ENCODE results near the gene PRRT3. TPM values are rescaled to one million over a fixed set of nuclear protein-coding genes. Genes with fewer than 3 reads are reported as not detected.
"Not testable (repeated sequence)": the region's sequence is repeated elsewhere in the genome, so short reads cannot be mapped to it uniquely, and the experiment has no call there.

The PRRT3 gene
- total RNA-seq, 6 donors from 2014 or later = 1.6 to 7.1 (median 4.5) TPM

- Histone ChIP-seq H3K27me3 (no peaks in the 10 kb centered on the region), H3K4me3 (no peak overlapping the region), H3K4me1 (peaks cover 10 to 23% (median 21%) of the 10 kb centered on the region in 4 donors), H3K36me3 (peaks cover 4 to 11% (median 8%) of the 10 kb centered on the region in 4 donors), H3K27ac (peak overlapping the region; percentile 46 to 72 (median 70)), H3K9me3 (no peaks in the 10 kb centered on the region)
- 38% methylated on average over 4 of the region's 4 CpGs for WGBS, 2 donors
- DNase-seq = peak in 1 of 2 donors; percentile 77
- peak; percentile 62 to 93 for ATAC-seq (ENCODE audit: low FRiP score in 2 of 2)
- peak in 1 of 2 donors; percentile 10 for TF ChIP-seq POLR2AphosphoS5 (IDR thresholded peaks at IDR 0.05)
- TF ChIP-seq CTCF (IDR thresholded peaks at IDR 0.05) = no peak
Measured at GRCh38 chr3:9897408-9898372, 54.5 kb downstream of the PRRT3 start.

GRCh38 chr3:9896755-9897407, 55.3 kb downstream of the PRRT3 start:
- Histone ChIP-seq H3K36me3 (peaks cover 4 to 14% (median 8%) of the 10 kb centered on the region in 4 donors), H3K27ac (peak overlapping the region in 1 of 4 donors; percentile 35), H3K4me1 (peaks cover 11 to 23% (median 16%) of the 10 kb centered on the region in 4 donors)
- not testable (repeated sequence) for H3K9me3 ChIP-seq; DNase-seq; H3K4me3 ChIP-seq; H3K27me3 ChIP-seq; ATAC-seq (ENCODE audit: low FRiP score in 2 of 2)
- 93 to 95% methylated on average over 10 of the region's 10 CpGs for WGBS, 2 donors

DNA sequence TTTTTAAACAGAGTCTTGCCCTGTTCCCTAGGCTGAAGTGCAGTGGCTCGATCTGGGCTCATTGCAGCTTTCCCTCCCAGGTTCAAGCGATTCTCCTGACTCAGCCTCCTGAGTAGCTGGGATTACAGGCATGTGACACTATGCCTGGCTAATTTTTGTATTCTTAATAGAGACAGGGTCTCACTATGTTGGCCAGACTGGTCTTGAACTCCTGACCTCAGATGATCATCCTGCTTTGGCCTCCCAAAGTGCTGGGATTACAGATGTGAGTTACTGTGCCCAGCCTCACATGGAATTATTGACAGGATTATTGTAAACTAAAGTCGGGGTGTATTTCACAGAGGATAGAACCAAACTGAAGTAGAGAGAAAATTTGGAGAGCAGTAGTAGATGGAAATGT, 56.5 kb downstream of the PRRT3 start:
- H3K9me3 ChIP-seq; H3K27me3 ChIP-seq; ATAC-seq (ENCODE audit: low FRiP score in 2 of 2); H3K4me3 ChIP-seq; H3K27ac ChIP-seq; DNase-seq: not testable (repeated sequence)
- WGBS, 2 donors = 94% methylated on average over 3 of the region's 3 CpGs
- Histone ChIP-seq H3K36me3 (peaks cover 4 to 14% (median 8%) of the 10 kb centered on the region in 4 donors), H3K4me1 (peaks cover 16 to 29% (median 25%) of the 10 kb centered on the region in 4 donors)

Small RNA genes within 50 kb of the gene (small RNA-seq; reads per million reads assigned to genes)
- gene CYCSP10 (0 reads per million in 4 donors), gene RNU6-882P (0 reads per million in 4 donors)

Other genes starting within 250 kb of the PRRT3 start
- under 1 TPM in 3 of 6 donors, not detected in 3; 0.20 to 0.39 (median 0.30) TPM for gene CPNE9, start 248.6 kb downstream of the PRRT3 start, total RNA-seq
- gene BRPF1, start 220.7 kb downstream of the PRRT3 start, total RNA-seq = 10 to 100 TPM; 18.8 to 44.0 (median 26.5) TPM
- 10 to 100 TPM; 13.7 to 49.2 (median 18.3) TPM for gene OGG1, start 202.5 kb downstream of the PRRT3 start, total RNA-seq
- 10 to 100 TPM; 19.5 to 44.0 (median 27.6) TPM for gene CAMK1, start 182.5 kb downstream of the PRRT3 start, total RNA-seq
- gene TADA3, start 159.9 kb downstream of the PRRT3 start, total RNA-seq = 10 to 100 TPM; 48.2 to 68.0 (median 60.7) TPM
- 100 to 1,000 TPM in 5 of 6 donors, 10 to 100 TPM in 1; 88.3 to 186 (median 158) TPM for gene ARPC4, start 159.3 kb downstream of the PRRT3 start, total RNA-seq
- 100 to 1,000 TPM in 2 of 6 donors, 10 to 100 TPM in 4; 33.0 to 544 (median 64.4) TPM for gene TTLL3, start 142.1 kb downstream of the PRRT3 start, total RNA-seq
- gene RPUSD3, start 108.4 kb downstream of the PRRT3 start, total RNA-seq = 10 to 100 TPM; 23.8 to 58.7 (median 34.9) TPM
- not detected for gene CIDEC, start 72.2 kb downstream of the PRRT3 start, total RNA-seq
- 10 to 100 TPM in 4 of 6 donors, 1 to 10 TPM in 2; 4.2 to 33.3 (median 24.2) TPM for gene JAGN1, start 61.8 kb downstream of the PRRT3 start, total RNA-seq
- 10 to 100 TPM; 16.1 to 44.8 (median 27.0) TPM for gene IL17RE, start 49.6 kb downstream of the PRRT3 start, total RNA-seq
- 10 to 100 TPM; 26.3 to 83.8 (median 32.9) TPM for gene IL17RC, start 35.3 kb downstream of the PRRT3 start, total RNA-seq
- gene CRELD1, start 18.6 kb downstream of the PRRT3 start, total RNA-seq = 10 to 100 TPM; 31.7 to 72.3 (median 44.0) TPM
- 10 to 100 TPM; 26.2 to 79.0 (median 46.3) TPM for gene EMC3, start 34.4 kb upstream of the PRRT3 start, total RNA-seq
- 10 to 100 TPM in 1 of 6 donors, 1 to 10 TPM in 5; 3.0 to 23.0 (median 5.8) TPM for gene FANCD2, start 74.0 kb upstream of the PRRT3 start, total RNA-seq
- not detected for gene FANCD2OS, start 155.8 kb upstream of the PRRT3 start, total RNA-seq
- 100 to 1,000 TPM in 2 of 6 donors, 10 to 100 TPM in 4; 43.3 to 115 (median 81.8) TPM for gene BRK1, start 163.3 kb upstream of the PRRT3 start, total RNA-seq
- gene VHL, start 189.4 kb upstream of the PRRT3 start, total RNA-seq = 10 to 100 TPM; 29.8 to 71.2 (median 41.2) TPM
- gene IRAK2, start 212.5 kb upstream of the PRRT3 start, total RNA-seq = 10 to 100 TPM in 1 of 6 donors, 1 to 10 TPM in 5; 3.1 to 10.2 (median 7.1) TPM

All from upper lobe of left lung (tissue), 6 donors.